HTERT RPE-1 (cell line): ENCODE results near the gene ANTXR2.

Experiments
- in situ Hi-C: fragments of 300-500 bp; cut with MboI; formaldehyde crosslinking; loops from 4 replicates; pipeline ENCODE4 v1.14.3; 2020; ENCODE audit warnings: low sequenced_read_pairs

The ANTXR2 gene

GRCh38 chr4:80092847-80093246 lies 19.8 kb upstream of the ANTXR2 start:
- in situ Hi-C loops = no loop called here

GRCh38 chr4:80092088-80092487 lies 19.1 kb upstream of the ANTXR2 start:
- in situ Hi-C loops = no loop called here

- in situ Hi-C loops = no loop called here
Measured at GRCh38 chr4:80091688-80092087, 18.7 kb upstream of the ANTXR2 start.

GRCh38 chr4:80091184-80091583 lies 18.2 kb upstream of the ANTXR2 start:
- in situ Hi-C loops = no loop called here

- in situ Hi-C loops = no loop called here
Measured at GRCh38 chr4:80090090-80090489, 17.1 kb upstream of the ANTXR2 start.

- in situ Hi-C loops = no loop called here
Measured at GRCh38 chr4:80088471-80088870, 15.4 kb upstream of the ANTXR2 start.

GRCh38 chr4:80086296-80086695 lies 13.3 kb upstream of the ANTXR2 start:
- in situ Hi-C loops = no loop called here

- in situ Hi-C loops = no loop called here
Measured at GRCh38 chr4:80085081-80085480, 12.1 kb upstream of the ANTXR2 start.

- in situ Hi-C loops = no loop called here
Measured at GRCh38 chr4:80082693-80083092, 9.7 kb upstream of the ANTXR2 start.

GRCh38 chr4:80081566-80081965 lies 8.5 kb upstream of the ANTXR2 start:
- in situ Hi-C loops = no loop called here

GRCh38 chr4:80079255-80079923 lies 6.4 kb upstream of the ANTXR2 start:
- in situ Hi-C loops = no loop called here

- in situ Hi-C loops = no loop called here
Measured at GRCh38 chr4:80078346-80079092, 5.5 kb upstream of the ANTXR2 start.

- in situ Hi-C loops = no loop called here
Measured at GRCh38 chr4:80077639-80078038, 4.6 kb upstream of the ANTXR2 start.

GRCh38 chr4:80076681-80077080 lies 3.7 kb upstream of the ANTXR2 start:
- in situ Hi-C loops = no loop called here

GRCh38 chr4:80075995-80076675 lies 3.1 kb upstream of the ANTXR2 start:
- in situ Hi-C loops = no loop called here

- in situ Hi-C loops = no loop called here
Measured at GRCh38 chr4:80074651-80075050, 1.6 kb upstream of the ANTXR2 start.

- in situ Hi-C loops = no loop called here
Measured at GRCh38 chr4:80074069-80074468, 1.0 kb upstream of the ANTXR2 start.

GRCh38 chr4:80073473-80074008 lies 512 bp upstream of the ANTXR2 start:
- in situ Hi-C loops = no loop called here

- in situ Hi-C loops = no loop called here
Measured at GRCh38 chr4:80072228-80072743, 743 bp downstream of the ANTXR2 start.

- in situ Hi-C loops = no loop called here
Measured at GRCh38 chr4:80071604-80072227, 1.3 kb downstream of the ANTXR2 start.
